Duodenal mucosa (tissue), 2 donors: ENCODE results near the gene WNT7A.

Source experiments
- H3K27ac ChIP-seq: one replicate; pipeline ENCODE4 v1.7.0; 2013; ENCODE audit warnings: low read depth, low read length
- H3K27me3 ChIP-seq, 2 donors: one replicate each; pipeline ENCODE4 v1.7.0; 2013; ENCODE audit warnings: low read length in 2 of 2, control low read depth in 1 of 2; ENCODE audit not compliant: insufficient read depth in 2 of 2, control insufficient read depth in 1 of 2
- H3K36me3 ChIP-seq, 2 donors: one replicate each; pipeline ENCODE4 v1.7.0; 2013; ENCODE audit warnings: low read length in 2 of 2, control low read depth in 1 of 2; ENCODE audit not compliant: insufficient read depth in 2 of 2, control insufficient read depth in 1 of 2
- H3K4me1 ChIP-seq, 2 donors: one replicate each; pipeline ENCODE4 v1.7.0; 2013; ENCODE audit warnings: low read length in 2 of 2, control low read depth in 1 of 2; ENCODE audit not compliant: insufficient read depth in 2 of 2, control insufficient read depth in 1 of 2
- H3K4me3 ChIP-seq, 2 donors: one replicate each; pipeline ENCODE4 v1.7.0; 2013; ENCODE audit warnings: low read length in 2 of 2, low read depth in 1 of 2
- H3K9ac ChIP-seq, 2 donors: one replicate each; pipeline ENCODE4 v1.7.0; 2013; ENCODE audit warnings: low read length in 2 of 2, low read depth in 1 of 2
- H3K9me3 ChIP-seq, 2 donors: one replicate each; pipeline ENCODE4 v1.7.0; 2013; ENCODE audit warnings: low read length in 2 of 2, control low read depth in 1 of 2; ENCODE audit not compliant: control insufficient read depth in 1 of 2

Gene WNT7A

DNA sequence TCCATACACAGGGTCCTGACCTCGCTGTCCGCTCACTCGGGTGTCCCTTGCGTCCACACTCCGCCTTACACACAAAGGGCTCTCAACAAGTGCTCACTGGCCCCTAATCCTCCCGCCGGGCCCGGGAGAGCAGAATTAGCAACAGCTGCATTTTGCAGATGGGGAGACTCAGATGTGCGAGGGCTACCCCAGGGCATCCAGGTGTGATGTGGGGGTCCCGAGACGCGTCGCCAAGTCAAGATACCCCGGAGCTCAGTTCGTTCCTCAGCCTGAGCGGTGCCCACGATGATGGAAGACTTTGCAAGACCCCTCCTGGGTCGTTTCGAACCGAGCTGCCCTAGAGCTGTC lies 14.9 kb upstream of the WNT7A start:
- Histone ChIP-seq H3K4me3 (peak overlapping the region; percentile 79), H3K27me3 (peaks cover 3 to 4% of the 10 kb centered on the region in 2 donors), H3K9ac (peak overlapping the region; percentile 44 to 83), H3K27ac (no peak overlapping the region), H3K4me1 (peaks cover 8 to 16% of the 10 kb centered on the region in 2 donors), H3K36me3 (no peaks in the 10 kb centered on the region), H3K9me3 (no peaks in the 10 kb centered on the region)

DNA sequence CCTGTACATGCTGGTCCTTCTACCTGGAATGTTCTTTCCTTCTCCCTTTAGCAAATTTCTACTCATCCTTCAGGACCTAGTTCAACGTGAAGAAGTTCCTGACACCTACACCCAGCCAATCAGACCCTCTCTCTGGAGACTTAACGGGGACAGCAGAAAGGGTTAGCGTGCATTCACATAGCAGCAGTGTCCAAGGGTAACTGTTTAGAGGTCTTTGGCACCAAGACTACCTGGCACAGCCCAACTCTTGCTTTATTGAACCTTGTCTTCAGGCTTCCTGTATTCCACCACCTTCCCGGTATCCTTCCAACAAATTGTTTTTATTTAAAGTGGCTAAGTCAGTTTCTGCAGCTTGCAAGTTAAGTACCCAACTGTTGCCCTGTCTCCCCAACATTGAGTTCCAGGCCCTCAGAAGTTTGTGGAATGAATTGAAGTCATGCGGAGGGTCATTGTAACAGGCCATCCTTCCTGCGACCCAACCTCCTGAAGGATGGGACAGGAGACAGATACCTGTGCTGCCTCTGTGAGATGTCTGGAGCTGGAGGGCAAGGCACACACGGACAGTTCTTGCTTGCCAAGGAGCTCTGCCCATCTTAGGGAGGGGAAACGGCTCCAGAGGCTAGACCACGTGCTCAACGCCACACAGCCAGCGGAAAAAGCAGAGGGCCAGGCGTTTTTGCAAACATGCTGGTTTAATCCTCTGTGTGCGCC lies 14.4 kb upstream of the WNT7A start:
- Histone ChIP-seq H3K9me3 (no peaks in the 10 kb centered on the region), H3K4me3 (peak overlapping the region in 1 of 2 donors; percentile 79), H3K27me3 (peaks cover 3 to 4% of the 10 kb centered on the region in 2 donors), H3K4me1 (peaks cover 8 to 16% of the 10 kb centered on the region in 2 donors), H3K36me3 (no peaks in the 10 kb centered on the region), H3K9ac (no peak overlapping the region), H3K27ac (no peak overlapping the region)

DNA sequence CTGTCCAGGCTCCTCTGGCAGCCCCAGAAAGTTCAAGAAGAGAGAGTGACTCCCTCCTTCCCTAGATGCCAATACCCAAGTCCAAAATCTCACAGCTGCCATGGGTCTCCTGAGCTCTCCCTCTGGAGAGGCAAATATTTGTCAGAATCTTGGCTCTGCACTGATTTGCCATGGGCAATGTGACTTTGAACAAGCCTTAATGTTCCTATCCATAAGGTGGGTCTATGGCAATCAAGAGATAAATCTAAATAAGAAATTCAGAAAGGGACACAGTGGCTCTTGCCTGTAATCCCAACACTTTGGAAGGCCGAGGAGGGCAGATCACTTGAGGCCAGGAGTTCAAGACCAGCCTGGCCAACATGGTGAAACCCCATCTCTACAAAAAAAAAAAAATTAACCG lies 12.4 kb upstream of the WNT7A start:
- Histone ChIP-seq H3K9ac (no peak overlapping the region), H3K9me3 (no peaks in the 10 kb centered on the region), H3K4me3 (no peak overlapping the region), H3K27ac (no peak overlapping the region), H3K36me3 (no peaks in the 10 kb centered on the region), H3K27me3 (peaks cover 3 to 4% of the 10 kb centered on the region in 2 donors), H3K4me1 (peaks cover 8 to 16% of the 10 kb centered on the region in 2 donors)

DNA sequence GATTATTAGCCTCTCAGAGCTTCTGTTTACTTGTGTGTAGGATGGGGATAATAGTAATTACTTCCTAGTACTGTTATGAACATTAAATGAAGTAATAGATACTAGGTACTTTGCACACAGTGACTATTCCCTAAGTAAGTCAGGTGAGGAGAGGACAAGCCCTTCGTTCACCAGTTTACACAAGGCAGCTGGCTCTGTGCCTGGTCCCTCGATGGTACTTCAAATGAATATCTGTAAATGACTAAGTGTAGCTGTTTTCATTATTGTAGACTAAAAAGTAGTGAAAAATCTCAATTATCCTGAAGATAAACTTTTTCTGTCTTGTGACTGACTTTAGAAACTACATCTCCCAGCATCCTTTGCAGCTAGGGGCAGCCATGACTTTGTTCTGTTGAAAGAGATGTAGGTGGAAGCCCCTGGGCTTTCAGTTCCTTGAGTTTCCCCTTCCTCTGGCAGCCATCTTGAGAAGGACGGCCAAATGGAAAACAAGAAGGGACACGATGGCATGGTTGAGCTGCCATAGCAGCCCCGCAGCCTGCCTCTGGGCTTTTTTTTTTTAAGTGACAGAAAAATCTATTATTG lies 11.7 kb upstream of the WNT7A start:
- no peaks in the 10 kb centered on the region for H3K36me3 ChIP-seq
- H3K4me3 ChIP-seq: no peak overlapping the region
- H3K9me3 ChIP-seq: no peaks in the 10 kb centered on the region
- no peak overlapping the region for H3K9ac ChIP-seq
- H3K27ac ChIP-seq: no peak overlapping the region
- peaks cover 8 to 16% of the 10 kb centered on the region in 2 donors for H3K4me1 ChIP-seq
- H3K27me3 ChIP-seq: peaks cover 3 to 4% of the 10 kb centered on the region in 2 donors

- Histone ChIP-seq H3K4me1 (peaks cover 3 to 10% of the 10 kb centered on the region in 2 donors), H3K9me3 (no peaks in the 10 kb centered on the region), H3K36me3 (no peaks in the 10 kb centered on the region), H3K4me3 (no peak overlapping the region), H3K27me3 (peaks cover 3 to 4% of the 10 kb centered on the region in 2 donors), H3K27ac (no peak overlapping the region), H3K9ac (no peak overlapping the region)
Observed at GRCh38 chr3:13891017-13891392, 11.1 kb upstream of the WNT7A start.

DNA sequence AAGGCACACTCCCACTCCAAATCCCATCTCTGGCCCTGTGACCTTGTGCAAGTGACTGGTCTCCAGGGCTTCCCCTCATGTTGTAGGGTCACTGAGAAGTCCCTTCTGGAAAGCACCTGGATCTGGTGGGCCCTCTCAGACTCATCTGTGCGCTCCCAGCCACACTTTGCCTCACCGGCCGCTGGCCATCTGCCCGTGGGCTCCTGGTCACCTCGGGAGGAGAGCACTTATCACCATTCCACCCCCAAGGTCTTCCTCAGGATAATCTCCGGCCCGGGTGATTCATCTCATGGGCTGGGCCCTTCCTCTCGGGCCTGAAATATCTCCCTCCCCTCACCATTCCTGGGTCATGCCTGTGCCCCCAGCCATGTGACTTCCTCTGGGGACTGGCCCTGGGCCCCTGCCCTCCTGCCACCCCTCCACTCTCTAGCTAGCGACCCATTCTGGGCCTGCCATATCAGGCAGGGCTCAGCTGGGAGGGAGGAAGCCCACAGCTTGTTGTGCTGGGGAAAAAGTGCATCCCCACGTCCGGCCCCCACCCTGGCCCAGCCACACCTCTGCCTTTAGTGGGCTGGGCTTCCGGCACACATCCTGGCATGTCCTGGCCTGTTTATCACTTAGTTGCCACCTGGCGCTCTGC lies 10.6 kb upstream of the WNT7A start:
- Histone ChIP-seq H3K27ac (no peak overlapping the region), H3K4me3 (no peak overlapping the region), H3K9ac (no peak overlapping the region), H3K9me3 (no peaks in the 10 kb centered on the region), H3K27me3 (peaks cover 3 to 4% of the 10 kb centered on the region in 2 donors), H3K36me3 (no peaks in the 10 kb centered on the region), H3K4me1 (peaks cover 0 to 5% of the 10 kb centered on the region in 2 donors)

GRCh38 chr3:13888576-13888975 lies 8.7 kb upstream of the WNT7A start:
- Histone ChIP-seq H3K9ac (no peak overlapping the region), H3K4me1 (no peaks in the 10 kb centered on the region), H3K9me3 (no peaks in the 10 kb centered on the region), H3K27ac (no peak overlapping the region), H3K4me3 (no peak overlapping the region), H3K27me3 (peaks cover 3 to 7% of the 10 kb centered on the region in 2 donors), H3K36me3 (no peaks in the 10 kb centered on the region)

GRCh38 chr3:13887495-13888300 lies 7.8 kb upstream of the WNT7A start:
- Histone ChIP-seq H3K9ac (no peak overlapping the region), H3K27me3 (peaks cover 3 to 15% of the 10 kb centered on the region in 2 donors), H3K9me3 (no peaks in the 10 kb centered on the region), H3K4me3 (no peak overlapping the region), H3K36me3 (no peaks in the 10 kb centered on the region), H3K27ac (no peak overlapping the region), H3K4me1 (no peaks in the 10 kb centered on the region)

- Histone ChIP-seq H3K36me3 (no peaks in the 10 kb centered on the region), H3K4me1 (no peaks in the 10 kb centered on the region), H3K27ac (no peak overlapping the region), H3K9ac (no peak overlapping the region), H3K9me3 (peaks cover 0 to 2% of the 10 kb centered on the region in 2 donors), H3K27me3 (peaks cover 13 to 26% of the 10 kb centered on the region in 2 donors), H3K4me3 (no peak overlapping the region)
Observed at GRCh38 chr3:13886593-13887129, 6.8 kb upstream of the WNT7A start.

GRCh38 chr3:13885704-13886010 lies 5.8 kb upstream of the WNT7A start:
- peaks cover 0 to 3% of the 10 kb centered on the region in 2 donors for H3K4me1 ChIP-seq
- H3K9ac ChIP-seq: no peak overlapping the region
- no peak overlapping the region for H3K4me3 ChIP-seq
- peaks cover 23 to 36% of the 10 kb centered on the region in 2 donors for H3K27me3 ChIP-seq
- peaks cover 0 to 2% of the 10 kb centered on the region in 2 donors for H3K9me3 ChIP-seq
- H3K36me3 ChIP-seq: no peaks in the 10 kb centered on the region
- no peak overlapping the region for H3K27ac ChIP-seq
